Epithelial cell of proximal tubule (primary cell): Measurements from ENCODE around the gene AMELY. TPM values are rescaled to one million over a fixed set of nuclear protein-coding genes. Genes with fewer than 3 reads are reported as not detected.

Experiments used
- DNase-seq: peaks from one replicate; pipeline ENCODE4 v3.0.0-alpha.2; 2011; ENCODE audit warnings: low read depth
- H3K4me3 ChIP-seq: 2 replicates; pipeline ENCODE4 v1.5.1; 2011; ENCODE audit warnings: low read depth, mild to moderate bottlenecking, low read length
- total RNA-seq: library from RNA; depleted of rRNA; stranded (reverse); fragments of >200 nt; gene quantifications from 2 replicates; pipeline ENCODE4 v1.2.3, GENCODE V29; 2015
- TF ChIP-seq, protein P1 (sequence below): conservative IDR thresholded peaks from 2 replicates; pipeline ENCODE4 v1.5.1; 2012; ENCODE audit warnings: low read depth, mild to moderate bottlenecking, low read length

Gene AMELY, protein sequence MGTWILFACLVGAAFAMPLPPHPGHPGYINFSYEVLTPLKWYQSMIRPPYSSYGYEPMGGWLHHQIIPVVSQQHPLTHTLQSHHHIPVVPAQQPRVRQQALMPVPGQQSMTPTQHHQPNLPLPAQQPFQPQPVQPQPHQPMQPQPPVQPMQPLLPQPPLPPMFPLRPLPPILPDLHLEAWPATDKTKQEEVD
- not detected in 2 replicates for total RNA-seq

DNA sequence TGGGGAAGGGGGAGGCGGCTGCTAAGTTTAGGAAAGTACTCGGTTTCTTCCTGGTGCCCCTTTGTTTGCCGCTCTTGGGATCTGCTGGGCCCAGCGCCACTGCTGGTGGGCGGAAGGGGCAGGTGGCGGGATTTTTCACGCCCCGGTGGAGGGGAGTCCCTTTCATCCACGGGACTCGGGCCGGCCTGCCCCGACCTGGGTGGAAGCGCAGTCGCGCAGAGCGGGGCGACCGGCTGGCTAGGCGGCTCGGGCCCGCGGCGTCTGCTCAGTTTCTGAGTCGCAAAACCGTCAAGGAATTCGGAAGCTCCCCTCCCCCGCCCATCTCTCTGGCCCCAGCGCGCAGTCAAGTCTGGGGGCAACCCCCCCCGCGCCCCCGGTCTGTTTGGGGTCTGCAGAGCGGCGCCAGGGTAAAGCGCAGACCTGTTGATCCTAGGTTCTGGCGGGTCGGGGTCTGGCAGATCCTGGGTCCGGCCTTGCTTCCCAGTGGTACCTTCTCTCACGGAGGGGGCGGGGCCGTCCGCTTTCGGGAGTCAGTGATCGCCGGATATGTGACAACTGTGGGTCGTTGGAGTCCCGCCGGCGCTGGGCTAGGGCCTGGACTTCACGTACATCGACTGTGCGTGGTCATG is at the start of gene AMELY:
Gene AMELY (minus strand): TSS at position 500 of the 629 bp plus-strand sequence. CDS start 39,144 bp downstream, outside the sequence.
- peak within 1 kb of the TSS; percentile 54 for H3K4me3 ChIP-seq
- TF ChIP-seq, protein P1, sequence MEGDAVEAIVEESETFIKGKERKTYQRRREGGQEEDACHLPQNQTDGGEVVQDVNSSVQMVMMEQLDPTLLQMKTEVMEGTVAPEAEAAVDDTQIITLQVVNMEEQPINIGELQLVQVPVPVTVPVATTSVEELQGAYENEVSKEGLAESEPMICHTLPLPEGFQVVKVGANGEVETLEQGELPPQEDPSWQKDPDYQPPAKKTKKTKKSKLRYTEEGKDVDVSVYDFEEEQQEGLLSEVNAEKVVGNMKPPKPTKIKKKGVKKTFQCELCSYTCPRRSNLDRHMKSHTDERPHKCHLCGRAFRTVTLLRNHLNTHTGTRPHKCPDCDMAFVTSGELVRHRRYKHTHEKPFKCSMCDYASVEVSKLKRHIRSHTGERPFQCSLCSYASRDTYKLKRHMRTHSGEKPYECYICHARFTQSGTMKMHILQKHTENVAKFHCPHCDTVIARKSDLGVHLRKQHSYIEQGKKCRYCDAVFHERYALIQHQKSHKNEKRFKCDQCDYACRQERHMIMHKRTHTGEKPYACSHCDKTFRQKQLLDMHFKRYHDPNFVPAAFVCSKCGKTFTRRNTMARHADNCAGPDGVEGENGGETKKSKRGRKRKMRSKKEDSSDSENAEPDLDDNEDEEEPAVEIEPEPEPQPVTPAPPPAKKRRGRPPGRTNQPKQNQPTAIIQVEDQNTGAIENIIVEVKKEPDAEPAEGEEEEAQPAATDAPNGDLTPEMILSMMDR = no peak
- DNase-seq = no peak

DNA sequence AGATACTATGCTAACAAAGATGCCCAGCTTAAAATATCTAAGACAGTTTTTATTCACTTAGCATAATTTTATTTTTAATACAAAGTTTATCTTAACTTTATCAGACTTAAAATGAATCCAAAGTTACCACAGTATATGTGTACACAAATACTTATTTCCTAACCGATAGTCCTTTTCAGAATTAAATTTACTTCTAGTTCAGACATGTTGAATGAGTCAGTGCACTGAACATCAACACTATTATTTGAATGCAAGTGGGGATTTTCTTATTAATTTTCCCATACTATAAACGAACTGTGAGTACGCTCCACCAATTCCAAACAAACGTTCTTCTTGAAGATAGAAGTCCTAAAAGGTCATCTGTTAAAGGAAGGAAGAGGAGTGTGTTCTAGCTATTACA is 38.4 kb upstream of the AMELY start:
- no peak overlapping the region for H3K4me3 ChIP-seq
- TF ChIP-seq, protein P1 = no peak
- DNase-seq = no peak

DNA sequence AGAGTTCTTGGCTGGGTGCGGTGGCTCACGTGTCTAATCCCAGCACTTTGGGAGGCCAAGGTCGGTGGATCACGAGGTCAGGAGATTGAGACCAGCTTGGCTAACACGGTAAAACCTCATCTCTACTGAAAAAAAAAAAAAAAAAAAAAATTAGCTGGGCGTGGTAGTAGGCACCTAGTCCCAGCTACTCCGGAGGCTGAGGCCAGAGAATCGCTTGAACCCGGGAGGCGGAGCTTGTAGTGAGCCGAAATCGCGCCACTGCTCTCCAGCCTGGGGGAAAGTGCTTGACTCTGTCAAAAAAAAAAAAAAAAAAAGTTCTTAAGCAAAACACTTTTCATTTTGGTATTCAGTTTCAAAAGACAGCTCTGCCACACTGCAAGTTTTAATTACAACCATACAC is 36.8 kb upstream of the AMELY start:
- TF ChIP-seq, protein P1 = no peak
- no peak overlapping the region for H3K4me3 ChIP-seq
- no peak for DNase-seq

DNA sequence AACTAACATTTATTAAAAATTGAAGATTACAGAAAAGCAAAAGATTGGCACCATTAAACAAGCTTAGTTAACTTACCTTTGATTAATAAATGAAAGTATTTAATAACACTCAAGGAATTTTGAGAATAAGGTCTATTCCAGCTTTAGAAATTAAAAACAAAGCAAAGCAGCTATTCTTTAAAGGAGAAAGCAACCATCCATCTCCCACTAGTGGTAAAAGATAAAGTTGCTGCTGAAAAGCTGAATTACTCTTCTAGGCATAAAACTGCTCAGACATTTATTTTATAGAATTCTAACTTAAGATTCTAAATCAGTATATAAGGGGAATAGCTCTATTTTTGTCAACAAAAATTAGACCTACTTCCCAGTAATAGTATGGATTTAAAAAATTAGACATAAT is 36.1 kb upstream of the AMELY start:
- no peak overlapping the region for H3K4me3 ChIP-seq
- TF ChIP-seq, protein P1 = peak; percentile 49
- DNase-seq = no peak

DNA sequence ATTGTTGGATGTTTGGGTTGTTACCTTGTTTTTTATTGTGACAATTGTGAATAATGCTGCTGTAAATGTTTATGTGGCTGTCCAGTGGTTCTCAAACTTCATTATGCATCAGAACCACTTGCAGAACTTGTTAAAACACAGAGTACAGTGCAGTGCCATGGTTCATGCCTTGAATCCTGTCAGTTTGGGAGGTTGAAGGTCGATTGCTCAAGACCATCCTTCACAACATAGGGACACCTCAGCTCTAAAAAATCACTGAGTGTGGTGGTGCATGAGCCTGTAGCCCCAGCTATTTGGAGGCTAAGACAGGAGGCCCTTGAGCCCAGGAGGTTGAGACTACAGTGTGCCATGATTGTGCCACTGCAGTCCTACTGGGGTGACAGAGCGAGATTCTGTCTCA is 23.9 kb upstream of the AMELY start:
- H3K4me3 ChIP-seq = no peak overlapping the region
- TF ChIP-seq, protein P1 = no peak
- DNase-seq = no peak

DNA sequence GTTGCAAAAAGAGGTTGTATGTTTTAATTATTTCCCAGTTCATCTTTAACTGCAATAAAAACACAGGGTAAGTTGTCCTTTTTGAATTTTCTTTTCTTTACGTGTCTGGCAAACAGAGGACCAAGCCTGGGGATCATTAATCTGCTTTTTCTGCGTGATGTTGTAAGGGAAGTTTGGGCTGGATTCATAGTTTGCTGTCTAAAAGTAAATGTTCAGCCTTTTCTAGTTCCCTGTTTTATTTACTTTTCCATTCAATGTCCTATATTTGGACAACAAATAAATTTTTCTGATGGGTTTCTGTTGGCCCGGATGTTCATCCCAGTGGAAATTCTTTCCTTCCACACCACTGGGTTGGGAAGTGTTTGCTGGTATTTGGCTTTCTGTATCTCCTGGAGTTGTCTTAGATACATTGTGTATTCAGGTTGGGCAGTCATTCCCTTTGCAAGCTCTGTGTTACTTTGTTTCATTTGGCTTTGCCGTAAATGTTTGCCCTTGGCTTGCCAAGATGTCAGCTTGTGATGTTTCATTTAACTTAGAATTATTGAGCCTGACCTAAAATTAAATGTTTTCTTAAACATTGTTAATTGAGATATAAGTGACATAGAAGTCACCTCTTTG is 20.3 kb upstream of the AMELY start:
- DNase-seq = no peak
- TF ChIP-seq, protein P1 = no peak
- no peak overlapping the region for H3K4me3 ChIP-seq
